ENCODE results near the gene LGALS1. TPM values are rescaled to one million over a fixed set of nuclear protein-coding genes. Genes with fewer than 3 reads are reported as not detected.
A peak's percentile ranks its signal among the peaks of the same experiment; 100 is the strongest.

Gene LGALS1
- total and polyA plus RNA-seq, 9 of the 15 experiments (the other 6 are each of a cell fraction or from before 2014, with no cell fraction given): 160 to 800 (median 330) TPM

GRCh38 chr22:37633625-37634416 lies 41.6 kb upstream of the LGALS1 start (continued):
- TF ChIP-seq ADNP (tag; IDR thresholded peaks at IDR 0.05): no peak
- no peak for TF ChIP-seq KDM2B (CRISPR knock-in tag; IDR thresholded peaks at IDR 0.05)
- no peak for TF ChIP-seq ZNF146 (CRISPR knock-in tag; IDR thresholded peaks at IDR 0.05; ENCODE audit: unreplicated experiment)
- TF ChIP-seq CC2D1A (IDR thresholded peaks at IDR 0.05): no peak
- TF ChIP-seq ZNF584 (CRISPR knock-in tag; IDR thresholded peaks at IDR 0.05; ENCODE audit: low read depth): no peak
- no peak for TF ChIP-seq ATF4 (CRISPR knock-in tag; IDR thresholded peaks at IDR 0.05)
- TF ChIP-seq CBFA2T2 (conservative IDR thresholded peaks at IDR 0.05): peak; percentile 60
- no peak for TF ChIP-seq NR0B1 (IDR thresholded peaks at IDR 0.05; ENCODE audit: partially characterized antibody)
- peak; percentile 39 for TF ChIP-seq NFIC (IDR thresholded peaks at IDR 0.05)
- peak; percentile 54 for TF ChIP-seq RBFOX2 (IDR thresholded peaks at IDR 0.05; ENCODE audit: low read depth, low read length)
- no peak for TF ChIP-seq FOXP1 (CRISPR knock-in tag; IDR thresholded peaks at IDR 0.05)
- no peak for TF ChIP-seq HDAC3 (IDR thresholded peaks at IDR 0.05; ENCODE audit: borderline replicate concordance, partially characterized antibody)
- TF ChIP-seq SMAD4 (CRISPR knock-in tag; conservative IDR thresholded peaks at IDR 0.05): peak; percentile 32; the same call in 1 of the 2 replicates
- TF ChIP-seq ZNF354B (CRISPR knock-in tag; IDR thresholded peaks at IDR 0.05): no peak
- no peak for TF ChIP-seq SAFB2 (IDR thresholded peaks at IDR 0.05; ENCODE audit: borderline replicate concordance, low read depth, low read length, severe bottlenecking)
- TF ChIP-seq MLX (CRISPR knock-in tag; conservative IDR thresholded peaks at IDR 0.05): no peak
- TF ChIP-seq FOXA3 (CRISPR knock-in tag; conservative IDR thresholded peaks at IDR 0.05 in 1 of 2, IDR thresholded peaks at IDR 0.05 in 1 of 2): no peak
- no peak for TF ChIP-seq MEIS2 (IDR thresholded peaks at IDR 0.05; ENCODE audit: partially characterized antibody)
- TF ChIP-seq KLF10 (CRISPR knock-in tag; IDR thresholded peaks at IDR 0.05): no peak
- 0 out of 2 replicates have a peak, but pooled peaks have one; percentile 38 for TF ChIP-seq DPF2 (IDR thresholded peaks at IDR 0.05)
- no peak for TF ChIP-seq SIX5 (IDR thresholded peaks at IDR 0.05; ENCODE audit: borderline replicate concordance in 1 of 2, insufficient read depth in 1 of 2, low read depth in 1 of 2, low read length in 2 of 2)
- no peak for TF ChIP-seq RFX7 (CRISPR knock-in tag; IDR thresholded peaks at IDR 0.05)
- TF ChIP-seq E2F4 (CRISPR knock-in tag; IDR thresholded peaks at IDR 0.05; ENCODE audit: low read depth): no peak
- no peak for TF ChIP-seq FOXM1 (IDR thresholded peaks at IDR 0.05; ENCODE audit: low read depth)
- TF ChIP-seq FOXM1 (CRISPR knock-in tag; IDR thresholded peaks at IDR 0.05; ENCODE audit: low read depth): no peak
- TF ChIP-seq ASH1L (IDR thresholded peaks at IDR 0.05; ENCODE audit: borderline replicate concordance, low read depth, partially characterized antibody): no peak

Measured in K562 (cell line).